H9 (cell line): ENCODE results near the gene SEMA3E. TPM values are rescaled to one million over a fixed set of nuclear protein-coding genes. Genes with fewer than 3 reads are reported as not detected.

Source experiments
- DNase-seq: peaks from one replicate; pipeline ENCODE4 v3.0.0-alpha.2; 2017
- H2AFZ ChIP-seq: one replicate; pipeline ENCODE4 v1.6.1; 2013; ENCODE audit warnings: mild to moderate bottlenecking, low read length, control low read depth, moderate library complexity
- H2AK5ac ChIP-seq: 2 replicates; pipeline ENCODE4 v1.6.1; 2013; ENCODE audit warnings: low read length, control low read depth, mixed read lengths; ENCODE audit not compliant: insufficient read length
- H2BK120ac ChIP-seq: one replicate; pipeline ENCODE4 v1.6.1; 2013; ENCODE audit warnings: low read depth, mild to moderate bottlenecking, low read length, control low read depth, inconsistent platforms; ENCODE audit not compliant: poor library complexity, severe bottlenecking
- H2BK12ac ChIP-seq: 2 replicates; pipeline ENCODE4 v1.6.1; 2013; ENCODE audit warnings: low read length, control low read depth, mixed read lengths, low read depth; ENCODE audit not compliant: insufficient read length
- H2BK15ac ChIP-seq: 2 replicates; pipeline ENCODE4 v1.6.1; 2013; ENCODE audit warnings: low read depth, low read length, control low read depth
- H2BK20ac ChIP-seq: one replicate; pipeline ENCODE4 v1.6.1; 2013; ENCODE audit warnings: low read depth, mild to moderate bottlenecking, low read length, control low read depth, inconsistent platforms; ENCODE audit not compliant: poor library complexity, severe bottlenecking
- H2BK5ac ChIP-seq: 2 replicates; pipeline ENCODE4 v1.6.1; 2013; ENCODE audit warnings: low read length, control low read depth, mixed read lengths; ENCODE audit not compliant: insufficient read length
- H3K14ac ChIP-seq: 2 replicates; pipeline ENCODE4 v1.6.1; 2013; ENCODE audit warnings: low read length, control low read depth; ENCODE audit not compliant: insufficient read depth
- H3K18ac ChIP-seq: 2 replicates; pipeline ENCODE4 v1.6.1; 2013; ENCODE audit warnings: low read depth, mild to moderate bottlenecking, mixed read lengths, low read length, control low read depth; ENCODE audit not compliant: insufficient read length
- H3K23ac ChIP-seq: 2 replicates; pipeline ENCODE4 v1.6.1; 2013; ENCODE audit warnings: low read length, control low read depth, mixed read lengths, low read depth; ENCODE audit not compliant: insufficient read length
- H3K23me2 ChIP-seq: 2 replicates; pipeline ENCODE4 v1.6.1; 2013; ENCODE audit warnings: low read depth, mild to moderate bottlenecking, mixed read lengths, low read length, control low read depth; ENCODE audit not compliant: insufficient read length, poor library complexity, severe bottlenecking
- H3K27ac ChIP-seq: 2 replicates; pipeline ENCODE4 v1.5.1; 2013; ENCODE audit warnings: low read length, control low read depth, mixed read lengths, low read depth; ENCODE audit not compliant: insufficient read length
- H3K27me3 ChIP-seq: 2 replicates; pipeline ENCODE4 v1.6.1; 2013; ENCODE audit warnings: low read length, control low read depth, inconsistent platforms; ENCODE audit not compliant: insufficient read depth
- H3K4ac ChIP-seq: 2 replicates; pipeline ENCODE4 v1.6.1; 2013; ENCODE audit warnings: low read depth, mild to moderate bottlenecking, control low read depth, inconsistent platforms, low read length, moderate library complexity
- H3K4me1 ChIP-seq: 2 replicates; pipeline ENCODE4 v1.6.1; 2013; ENCODE audit warnings: low read length, control low read depth, inconsistent platforms; ENCODE audit not compliant: insufficient read depth
- H3K4me2 ChIP-seq: 2 replicates; pipeline ENCODE4 v1.6.1; 2013; ENCODE audit warnings: low read length, control low read depth, mixed read lengths; ENCODE audit not compliant: insufficient read length, insufficient read depth
- H3K56ac ChIP-seq: 2 replicates; pipeline ENCODE4 v1.6.1; 2013; ENCODE audit warnings: low read depth, mild to moderate bottlenecking, mixed read lengths, low read length, control low read depth; ENCODE audit not compliant: insufficient read length
- H3K79me1 ChIP-seq: 2 replicates; pipeline ENCODE4 v1.6.1; 2013; ENCODE audit warnings: low read depth, mild to moderate bottlenecking, moderate library complexity, low read length, control low read depth, inconsistent platforms; ENCODE audit not compliant: insufficient read depth, poor library complexity, severe bottlenecking
- H3K79me2 ChIP-seq: 2 replicates; pipeline ENCODE4 v1.6.1; 2013; ENCODE audit warnings: low read length, control low read depth, inconsistent platforms; ENCODE audit not compliant: insufficient read depth
- H3K9ac ChIP-seq: 2 replicates; pipeline ENCODE4 v1.6.1; 2013; ENCODE audit warnings: low read length, control low read depth, mixed read lengths; ENCODE audit not compliant: insufficient read length; ENCODE audit errors: extremely low read depth
- H3K9me3 ChIP-seq: one replicate; pipeline ENCODE4 v1.6.1; 2013; ENCODE audit warnings: low read depth, low read length, inconsistent platforms; ENCODE audit not compliant: control insufficient read depth
- H3T11ph ChIP-seq: one replicate; pipeline ENCODE4 v1.6.1; 2013; ENCODE audit warnings: mild to moderate bottlenecking, low read length, control low read depth, inconsistent platforms
- H4K20me1 ChIP-seq: one replicate; pipeline ENCODE4 v1.6.1; 2013; ENCODE audit not compliant: control insufficient read depth, insufficient read length, insufficient read depth
- H4K5ac ChIP-seq: 2 replicates; pipeline ENCODE4 v1.6.1; 2013; ENCODE audit warnings: low read depth, mild to moderate bottlenecking, mixed read lengths, low read length, control low read depth; ENCODE audit not compliant: insufficient read length
- H4K8ac ChIP-seq: replicated peaks from 2 replicates; pipeline ENCODE4 v1.6.1; 2013; ENCODE audit warnings: low read length, control low read depth, mixed read lengths, low read depth; ENCODE audit not compliant: insufficient read length
- H4K91ac ChIP-seq: 2 replicates; pipeline ENCODE4 v1.6.1; 2013; ENCODE audit warnings: low read depth, mild to moderate bottlenecking, moderate library complexity, mixed read lengths, low read length, control low read depth; ENCODE audit not compliant: insufficient read length
- H3K27ac Mint-ChIP-seq, 3 experiments: 2 replicates in 2 of 3; 3 replicates in 1 of 3; pipeline ENCODE4 v1.8.0; 2020 to 2021; ENCODE audit warnings: mixed read lengths in 3 of 3, mild to moderate bottlenecking in 1 of 3, moderate library complexity in 1 of 3
- H3K27me3 Mint-ChIP-seq: 2 replicates; pipeline ENCODE4 v1.8.0; 2021; ENCODE audit warnings: low read depth, mild to moderate bottlenecking, moderate library complexity, mixed read lengths
- H3K36me3 Mint-ChIP-seq, 3 experiments: 2 replicates in 2 of 3; 3 replicates in 1 of 3; pipeline ENCODE4 v1.8.0; 2020 to 2021; ENCODE audit warnings: low read depth in 3 of 3, mixed read lengths in 3 of 3; ENCODE audit not compliant: insufficient read depth in 1 of 3
- H3K4me1 Mint-ChIP-seq, 2 experiments: 2 replicates each; pipeline ENCODE4 v1.8.0; 2020; ENCODE audit warnings: mixed read lengths in 2 of 2
- H3K4me3 Mint-ChIP-seq, 2 experiments: 2 replicates in 1 of 2; 3 replicates in 1 of 2; pipeline ENCODE4 v1.8.0; 2020 to 2021; ENCODE audit warnings: mild to moderate bottlenecking in 2 of 2, mixed read lengths in 2 of 2, moderate library complexity in 1 of 2
- H3K9me3 Mint-ChIP-seq, 2 experiments: 2 replicates in 1 of 2; 3 replicates in 1 of 2; pipeline ENCODE4 v1.8.0; 2020; ENCODE audit warnings: mild to moderate bottlenecking in 2 of 2, mixed read lengths in 2 of 2, moderate library complexity in 1 of 2
- CTCF ChIP-seq: fragments of 200-600 bp; sonication (generic); conservative IDR thresholded peaks from 3 replicates; pipeline ENCODE4 v1.8.0; 2021; ENCODE audit warnings: antibody characterized with exemption, mild to moderate bottlenecking
- WGBS: extraction: QIAGEN DNeasy Blood & Tissue Kit; methylation state at CpG from one replicate; pipeline ENCODE4 v1.1.7; 2013; ENCODE audit warnings: missing lambda C conversion rate, low lambda C conversion rate, mixed read lengths; ENCODE audit not compliant: insufficient read length; ENCODE audit errors: extremely low coverage; 5-methylcytosine and 5-hydroxymethylcytosine counted together
- total RNA-seq: library from RNA; stranded (reverse); gene quantifications from 2 replicates; pipeline ENCODE4 v1.2.1, GENCODE V29; 2021

The SEMA3E gene
- total RNA-seq, 1 experiment from 2014 or later = 0.39 TPM

- no peaks in the 10 kb centered on the region; the same call in 1 of the 2 replicates for H3K79me2 ChIP-seq
- no peak overlapping the region for H2AFZ ChIP-seq
- H3K4ac ChIP-seq = no peak overlapping the region
- H4K8ac ChIP-seq = no peak overlapping the region
- no peak overlapping the region for H3K27ac ChIP-seq
- H3K27ac Mint-ChIP-seq = no peak overlapping the region
- no peaks in the 10 kb centered on the region for H3K9me3 ChIP-seq
- no peaks in the 10 kb centered on the region for H3K36me3 Mint-ChIP-seq
- H3K23ac ChIP-seq = no peak overlapping the region
- no peak overlapping the region for H2BK120ac ChIP-seq
- no peaks in the 10 kb centered on the region for H3K23me2 ChIP-seq
- no peaks in the 10 kb centered on the region for H3K27me3 ChIP-seq
- H2BK12ac ChIP-seq = no peak overlapping the region
- no peak overlapping the region for H2BK5ac ChIP-seq
- no CpG with 5 or more reads among the region's 1 CpG for WGBS
- no peak overlapping the region for H4K5ac ChIP-seq
- H2BK15ac ChIP-seq = no peak overlapping the region
- peaks cover 19 to 33% of the 10 kb centered on the region in 2 experiments for H3K4me1 Mint-ChIP-seq
- H3K4me3 Mint-ChIP-seq = no peak overlapping the region
- H3K4me1 ChIP-seq = no peaks in the 10 kb centered on the region
- no peak overlapping the region for H4K91ac ChIP-seq
- no peaks in the 10 kb centered on the region for H3K27me3 Mint-ChIP-seq
- H3K4me2 ChIP-seq = no peak overlapping the region
- no peak overlapping the region for H3K9ac ChIP-seq
- H3K79me1 ChIP-seq = no peaks in the 10 kb centered on the region
- H2BK20ac ChIP-seq = no peak overlapping the region
- H3K18ac ChIP-seq = no peak overlapping the region
- no peak overlapping the region for H3K14ac ChIP-seq
- TF ChIP-seq CTCF = no peak
- H3K9me3 Mint-ChIP-seq = no peaks in the 10 kb centered on the region
- no peak overlapping the region for H2AK5ac ChIP-seq
- no peak overlapping the region for H3T11ph ChIP-seq
- H4K20me1 ChIP-seq = no peaks in the 10 kb centered on the region
- no peak for DNase-seq
- no peak overlapping the region for H3K56ac ChIP-seq
Observed at GRCh38 chr7:83419013-83419412, 229.9 kb downstream of the SEMA3E start.
